ENCODE data around the gene SPOP.
"Not testable (repeated sequence)": the region's sequence is repeated elsewhere in the genome, so short reads cannot be mapped to it uniquely, and the experiment has no call there.

SPOP gene

DNA sequence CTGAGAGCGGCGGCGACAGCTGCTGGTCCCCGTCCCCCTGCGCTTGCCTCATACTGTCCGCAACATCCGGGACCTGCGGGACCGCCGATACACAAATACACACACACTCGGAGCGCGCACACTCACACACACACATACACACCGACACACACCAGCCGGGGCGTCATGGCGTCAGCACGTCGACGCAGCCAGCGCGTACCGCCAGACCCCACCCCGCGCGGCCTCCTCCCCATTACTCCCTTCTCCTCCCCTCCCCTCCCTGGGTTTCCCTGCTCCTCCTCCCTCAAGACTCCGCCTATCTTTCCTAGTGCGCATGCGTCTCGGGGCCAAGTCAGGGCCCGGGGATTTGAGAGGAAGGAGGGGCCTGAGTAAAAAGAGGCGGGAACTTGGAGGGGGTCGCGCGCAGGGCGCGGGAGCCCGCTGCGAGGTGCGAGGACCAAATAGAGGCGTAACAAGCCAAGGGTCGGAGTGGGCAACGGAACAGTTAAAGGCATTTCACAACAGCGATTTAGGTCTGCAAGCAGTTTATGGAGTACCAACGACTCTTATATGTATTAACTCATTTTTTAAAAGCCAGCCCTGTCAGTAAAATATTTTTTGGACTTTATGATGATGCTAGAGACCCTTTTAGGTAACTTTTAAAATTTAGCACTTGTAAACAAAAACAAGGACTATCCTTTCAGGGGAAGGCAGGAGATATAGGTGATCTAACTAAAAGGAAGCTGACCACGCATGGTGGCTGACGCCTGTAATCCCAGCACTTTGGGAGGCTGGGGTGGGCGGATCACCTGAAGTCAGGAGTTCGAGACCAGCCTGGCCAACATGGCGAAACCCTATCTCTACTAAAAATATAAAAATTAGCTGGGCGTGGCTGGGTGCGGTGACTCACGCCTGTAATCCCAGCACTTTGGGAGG is at the start of gene SPOP:
TSS of gene SPOP (minus strand) at position 165 of the 915 bp plus-strand sequence. CDS start 55,287 bp downstream, outside the sequence.
- peak; percentile 99 for DNase-seq

DNA sequence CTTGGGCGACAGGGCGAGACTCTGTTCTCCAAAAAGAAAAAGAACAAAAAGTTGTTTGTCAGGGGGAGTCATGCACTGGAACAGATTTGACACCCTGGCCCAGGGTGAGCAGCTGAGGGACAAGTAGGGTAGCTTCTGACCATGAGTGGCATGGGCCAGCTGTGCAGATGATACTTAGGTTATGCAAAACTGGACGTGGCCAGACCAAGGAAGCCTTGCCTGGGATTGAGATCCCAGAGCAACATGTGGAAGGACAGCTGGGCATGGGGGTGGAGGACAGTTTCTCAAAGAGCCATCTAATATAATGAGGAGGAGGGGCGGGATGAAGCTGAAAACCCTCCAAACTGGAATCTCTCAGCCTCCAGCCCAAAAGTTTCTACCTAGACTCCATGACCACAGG is 49.5 kb upstream of the SPOP start:
- DNase-seq: no peak
- no peak for ATAC-seq

More for the DNA sequence above, at the start of gene SPOP:
- peak; percentile 98 for ATAC-seq

DNA sequence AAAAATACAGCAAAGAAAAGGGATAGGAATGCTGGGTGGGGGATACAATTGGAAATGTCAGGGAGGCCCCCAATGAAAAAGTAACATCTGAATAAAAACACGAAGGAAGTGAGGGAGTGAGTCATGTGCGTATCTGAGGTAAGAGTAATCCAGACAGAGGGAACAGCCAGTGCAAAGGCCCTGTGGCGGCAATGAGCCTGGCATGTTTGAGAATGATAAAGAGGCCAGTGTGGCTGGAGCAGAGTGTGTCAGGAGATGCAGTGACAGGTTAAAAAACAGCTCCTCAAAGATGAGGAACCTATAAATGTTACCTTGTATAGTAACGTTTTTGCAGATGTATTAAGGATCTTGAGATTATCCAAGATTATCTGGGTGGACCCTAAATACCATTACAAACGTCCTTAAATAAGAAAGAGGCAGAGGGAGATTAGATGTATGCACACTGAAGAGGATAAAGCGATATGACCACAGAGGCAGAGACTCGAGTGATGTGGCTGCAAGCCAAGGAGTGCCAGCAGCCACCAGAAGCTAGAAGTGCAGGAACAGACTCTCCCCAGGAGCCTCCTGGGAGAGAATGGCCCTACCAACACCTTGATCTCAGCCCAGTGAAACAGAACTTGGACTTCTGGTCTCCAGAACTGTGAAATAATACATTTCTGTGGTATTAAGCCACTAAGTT is 47.7 kb upstream of the SPOP start:
- no peak for ATAC-seq

DNA sequence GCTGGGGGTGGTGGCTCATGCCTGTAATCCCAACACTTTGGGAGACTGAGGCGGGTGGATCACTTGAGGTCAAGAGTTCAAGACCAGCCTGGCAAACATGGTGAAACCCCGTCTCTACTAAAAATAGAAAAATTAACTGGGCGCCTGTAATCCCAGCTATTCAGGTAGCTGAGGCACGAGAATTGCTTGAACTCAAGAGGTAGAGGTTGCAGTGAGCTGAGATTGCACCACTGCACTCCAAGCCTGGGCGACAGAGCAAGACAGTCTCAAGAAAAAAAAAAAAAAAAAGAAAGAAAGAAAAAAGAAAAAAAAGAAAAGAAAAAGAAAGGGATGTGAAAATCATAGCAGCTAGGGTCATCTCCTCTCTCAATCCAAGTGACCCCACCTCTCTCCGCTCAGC is 46.7 kb upstream of the SPOP start:
- DNase-seq, ATAC-seq: not testable (repeated sequence)

More for the DNA sequence above, 47.7 kb upstream of the SPOP start:
- no peak for DNase-seq

DNA sequence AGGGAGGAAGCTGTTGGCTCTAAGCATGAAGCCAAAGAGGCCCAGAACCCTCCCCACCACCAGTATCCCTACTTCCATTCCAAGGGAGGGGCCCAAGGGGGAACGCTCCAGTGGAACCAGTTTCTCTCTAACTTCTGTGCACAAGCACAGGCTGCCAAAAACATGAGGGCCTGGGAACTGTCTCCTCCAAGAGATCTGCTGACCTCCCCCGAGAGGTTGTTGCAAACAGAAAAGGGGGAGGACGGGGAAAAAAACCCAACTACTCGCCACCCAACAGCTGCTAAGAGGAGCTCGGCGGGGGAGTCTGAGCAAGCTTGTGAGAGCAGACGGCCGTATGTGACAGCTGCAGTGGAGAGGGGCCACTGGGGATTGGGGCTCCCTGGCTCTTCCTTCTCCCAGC is 45.5 kb upstream of the SPOP start:
- ATAC-seq (no peak), DNase-seq (no peak)

DNA sequence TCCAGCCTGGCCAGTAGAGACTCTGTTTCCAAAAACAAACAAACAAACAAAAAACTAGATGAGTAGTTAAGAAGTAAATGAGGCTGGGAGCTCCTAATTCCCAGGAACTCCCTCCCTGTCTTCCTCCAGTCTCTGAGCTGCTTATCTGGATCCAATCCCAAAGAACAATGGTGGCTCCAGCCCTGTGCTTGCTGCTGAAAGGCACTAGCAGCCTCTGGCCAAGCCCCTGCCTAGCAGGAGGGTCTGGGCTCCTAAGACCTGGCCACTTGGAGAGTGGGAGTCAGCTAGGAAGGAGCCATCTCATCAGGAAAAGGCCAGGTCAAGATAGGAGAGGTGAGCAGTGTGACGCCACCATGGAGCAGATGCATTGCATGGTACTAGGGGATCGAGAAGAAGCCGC is 44.2 kb upstream of the SPOP start:
- DNase-seq: no peak
- ATAC-seq: no peak

DNA sequence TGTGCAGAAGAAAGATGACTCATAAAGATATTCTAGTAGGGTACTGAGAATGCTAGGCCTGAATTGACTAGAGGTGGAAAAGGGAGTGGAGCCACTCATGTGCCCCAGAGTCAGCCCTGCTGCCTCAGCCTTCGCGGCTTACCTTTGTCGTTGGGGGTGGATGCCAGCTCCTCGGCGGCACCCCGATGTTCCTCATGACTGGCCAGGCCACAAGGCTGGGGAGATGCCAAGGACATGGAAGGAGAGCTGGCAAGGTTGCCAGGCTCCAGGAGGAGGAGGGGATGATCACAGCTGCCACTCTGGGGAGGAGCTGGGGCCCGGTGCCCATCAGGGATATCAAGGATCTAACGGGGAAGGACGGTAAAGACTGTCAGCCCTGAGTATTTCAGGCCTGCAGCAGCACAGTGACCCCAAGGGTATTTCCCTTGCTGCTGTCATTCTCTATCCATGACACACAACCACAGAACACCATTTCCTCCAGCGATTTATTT is 39.5 kb upstream of the SPOP start:
- peak; percentile 67 for ATAC-seq
- peak; percentile 46 for DNase-seq

DNA sequence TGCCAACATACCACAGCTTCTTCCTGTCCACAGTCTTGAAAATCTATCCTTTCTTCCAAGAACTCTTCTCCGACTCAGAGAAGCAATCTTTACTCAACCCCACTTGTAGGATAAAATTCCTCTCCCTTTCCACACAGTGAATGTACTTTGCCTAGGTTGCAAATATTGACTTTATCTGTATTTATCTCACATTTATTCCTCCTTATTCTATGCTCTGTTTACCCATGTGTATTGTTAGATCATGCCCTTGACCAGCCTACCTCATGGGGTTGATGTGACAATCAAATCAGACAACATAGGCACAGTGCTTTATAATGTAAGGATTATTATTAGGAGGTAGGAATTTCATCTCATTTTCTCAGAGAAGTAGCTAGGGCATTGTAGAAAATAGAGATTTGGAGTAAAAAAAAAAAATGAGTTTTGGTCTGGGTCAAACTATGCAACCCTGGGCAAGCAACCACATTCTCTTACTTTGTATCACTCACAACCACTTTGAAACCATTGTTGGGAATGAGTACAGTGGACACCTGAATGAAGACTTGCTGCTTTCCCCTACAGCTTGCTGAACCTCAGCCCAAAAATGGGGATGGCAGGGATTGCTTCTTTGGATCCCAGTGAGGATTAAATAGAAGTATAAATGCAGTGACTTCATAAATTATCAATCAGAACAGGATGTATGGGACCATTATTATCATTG is 38.9 kb upstream of the SPOP start:
- DNase-seq (no peak), ATAC-seq (no peak)

DNA sequence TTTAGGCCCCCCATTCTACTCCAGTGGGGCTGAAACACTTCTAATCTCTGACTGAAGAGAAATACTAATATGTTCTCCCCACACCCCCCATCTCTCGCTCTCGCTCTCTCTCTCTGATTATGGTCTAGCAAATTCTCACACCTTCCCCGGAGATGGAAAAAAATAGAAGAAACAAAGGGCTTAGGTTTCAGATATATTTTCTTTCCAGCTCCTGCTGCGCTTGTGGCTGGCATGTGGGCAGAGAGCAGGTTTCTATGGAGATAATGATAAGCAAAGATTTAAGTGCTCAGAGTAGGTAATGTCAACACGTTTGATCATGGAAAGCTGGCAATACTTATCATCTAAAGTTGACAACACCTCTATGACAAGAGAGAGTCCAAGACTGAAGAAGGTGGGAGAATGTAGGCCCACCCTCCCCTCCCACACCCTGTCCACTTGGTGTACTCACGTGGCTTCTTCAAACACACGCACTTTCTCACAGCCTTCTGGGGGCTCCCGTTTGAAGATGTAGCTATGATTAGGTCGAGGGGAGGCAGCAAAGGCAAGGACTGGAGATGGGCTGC is 37.9 kb upstream of the SPOP start:
- ATAC-seq: peak; percentile 68

DNA sequence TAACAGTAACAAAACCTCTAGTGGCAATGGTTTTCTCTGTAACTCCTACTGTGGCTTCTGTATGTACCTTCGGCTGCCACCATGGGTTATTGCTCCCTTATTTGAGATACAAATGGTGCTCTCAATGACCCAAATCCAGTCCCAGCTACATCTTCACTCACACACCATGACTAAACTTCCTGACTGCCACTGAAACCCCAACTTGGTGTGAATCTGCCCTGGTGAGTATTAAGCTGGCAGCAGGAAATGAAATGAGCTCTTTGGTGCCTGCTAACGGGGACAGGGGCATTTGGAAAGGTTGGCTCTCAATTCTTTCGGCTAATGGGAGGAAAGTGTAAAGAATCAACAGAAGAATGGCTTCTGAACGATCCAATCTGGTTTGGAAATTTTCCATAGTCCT is 37.3 kb upstream of the SPOP start:
- ATAC-seq (peak; percentile 67), DNase-seq (peak; percentile 44)

More for the DNA sequence above, 37.9 kb upstream of the SPOP start:
- peak; percentile 58 for DNase-seq

DNA sequence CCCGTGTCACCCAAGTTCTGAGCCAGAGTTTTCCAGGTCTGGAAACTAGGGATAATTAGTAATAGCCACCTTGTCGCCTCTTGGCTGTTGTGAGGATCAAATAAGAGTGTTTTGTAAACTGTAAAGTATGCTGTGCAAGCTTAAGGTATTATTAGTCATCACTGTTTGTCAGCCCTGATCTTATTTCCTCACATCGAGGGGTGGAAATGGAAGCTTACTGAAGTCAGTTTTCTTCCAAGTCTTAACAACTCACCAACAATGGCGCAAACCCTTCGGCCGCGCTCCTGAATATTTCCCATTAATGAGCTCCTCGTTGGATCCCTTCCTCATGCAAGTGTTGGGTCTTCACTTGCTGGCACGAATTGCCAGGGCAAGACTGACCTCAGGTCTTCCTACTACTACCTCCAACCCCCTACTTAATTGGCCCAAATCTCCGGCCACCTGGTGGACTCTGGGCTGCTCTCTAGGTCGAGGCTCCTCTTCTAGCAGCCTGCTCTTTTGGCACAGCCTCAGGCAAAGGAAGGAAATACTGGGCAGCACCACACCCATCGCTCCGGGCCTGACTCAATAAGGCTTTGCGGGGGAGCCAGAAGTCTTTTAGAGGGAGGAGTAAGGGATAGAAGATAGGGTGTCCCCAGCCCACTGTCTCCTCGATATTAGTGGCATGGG is 30.8 kb upstream of the SPOP start:
- no peak for ATAC-seq

DNA sequence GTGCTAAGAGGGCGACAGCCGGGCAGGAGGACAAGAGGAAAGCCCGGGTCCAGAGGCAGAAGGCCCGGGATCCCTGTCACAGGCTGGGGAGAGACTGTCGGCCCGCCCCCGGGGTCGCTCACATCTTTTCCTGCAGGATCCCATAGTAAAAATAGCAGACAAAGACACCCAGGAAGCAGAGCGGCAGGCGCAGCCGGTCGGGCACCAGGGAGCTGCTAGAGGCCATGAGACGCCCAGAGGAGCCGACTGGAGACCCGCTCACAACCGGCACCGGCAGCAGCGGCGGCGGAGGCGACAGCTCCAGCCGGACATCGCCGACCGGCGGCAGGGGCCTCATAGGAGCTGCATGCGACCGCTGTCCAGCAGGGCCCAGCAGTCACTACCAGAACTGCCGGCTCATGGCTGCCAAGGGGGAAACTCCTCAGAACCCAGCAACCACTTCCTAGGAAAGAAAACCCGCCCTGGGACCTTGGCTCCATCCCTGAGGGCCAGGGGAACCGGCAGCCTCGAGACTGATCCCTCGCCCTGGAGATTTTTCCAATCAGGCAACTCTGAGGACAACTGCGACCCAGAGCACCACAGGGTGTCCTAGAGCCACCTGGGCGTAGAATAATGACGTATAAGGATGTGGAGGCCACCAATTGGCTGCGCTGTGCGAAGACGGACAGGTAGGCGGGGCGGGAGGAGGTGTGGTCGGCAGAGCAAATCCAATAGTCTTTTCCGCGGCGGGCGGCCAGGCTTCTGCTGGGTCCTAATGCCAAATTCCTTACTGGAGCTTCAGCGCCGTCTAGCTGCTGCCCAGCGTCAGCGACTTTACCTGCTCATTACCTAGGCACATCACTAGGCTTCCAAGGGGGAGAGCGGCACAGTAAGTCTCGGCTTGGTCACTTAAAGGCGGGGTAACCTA is 30.0 kb upstream of the SPOP start, which contains the start of gene SLC35B1:
TSS of gene SLC35B1 (minus strand) at position 357 of the 907 bp plus-strand sequence. CDS start at position 226, 131 bp downstream.
- ATAC-seq: peak; percentile 98
- DNase-seq: peak; percentile 98

More for the DNA sequence above, 30.8 kb upstream of the SPOP start:
- DNase-seq: no peak

DNA sequence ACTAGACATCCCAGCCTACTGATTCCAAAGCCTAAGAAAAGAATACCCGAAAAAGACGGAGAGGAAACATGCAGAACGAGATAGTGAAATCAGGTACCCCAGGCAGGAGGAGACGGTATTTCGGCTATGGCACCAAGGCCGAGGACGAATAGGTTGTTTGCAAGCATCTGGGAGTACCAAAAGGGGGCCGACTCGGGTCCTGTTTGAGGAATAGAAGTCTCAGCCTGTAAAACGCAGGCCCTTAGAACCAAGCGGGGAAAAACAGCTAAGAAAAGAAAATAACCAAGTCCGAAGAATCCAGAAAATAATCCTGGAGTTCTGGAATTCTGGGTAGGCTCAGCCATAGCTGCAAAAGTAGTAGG is 29.3 kb upstream of the SPOP start:
- ATAC-seq: no peak
- peak; percentile 25 for DNase-seq

DNA sequence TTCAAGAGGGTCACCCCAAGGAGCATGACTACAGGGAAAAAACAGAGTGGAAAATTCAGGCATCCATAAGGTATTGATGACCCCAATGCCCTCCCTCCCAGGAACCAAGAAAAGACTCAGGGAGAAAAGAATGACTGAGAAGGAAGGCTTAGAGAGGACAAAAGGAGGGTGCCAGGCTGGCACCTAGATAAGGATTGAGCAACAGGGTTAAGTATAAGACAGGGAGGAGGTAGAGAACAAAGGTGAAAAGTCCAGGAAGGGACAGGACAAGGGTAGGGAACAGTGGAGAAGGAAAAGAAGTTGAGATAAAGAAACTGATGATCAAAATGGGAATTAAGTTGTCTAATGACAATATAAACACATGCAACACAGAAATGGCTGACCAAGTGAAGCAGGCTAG is 27.4 kb upstream of the SPOP start:
- ATAC-seq: no peak

DNA sequence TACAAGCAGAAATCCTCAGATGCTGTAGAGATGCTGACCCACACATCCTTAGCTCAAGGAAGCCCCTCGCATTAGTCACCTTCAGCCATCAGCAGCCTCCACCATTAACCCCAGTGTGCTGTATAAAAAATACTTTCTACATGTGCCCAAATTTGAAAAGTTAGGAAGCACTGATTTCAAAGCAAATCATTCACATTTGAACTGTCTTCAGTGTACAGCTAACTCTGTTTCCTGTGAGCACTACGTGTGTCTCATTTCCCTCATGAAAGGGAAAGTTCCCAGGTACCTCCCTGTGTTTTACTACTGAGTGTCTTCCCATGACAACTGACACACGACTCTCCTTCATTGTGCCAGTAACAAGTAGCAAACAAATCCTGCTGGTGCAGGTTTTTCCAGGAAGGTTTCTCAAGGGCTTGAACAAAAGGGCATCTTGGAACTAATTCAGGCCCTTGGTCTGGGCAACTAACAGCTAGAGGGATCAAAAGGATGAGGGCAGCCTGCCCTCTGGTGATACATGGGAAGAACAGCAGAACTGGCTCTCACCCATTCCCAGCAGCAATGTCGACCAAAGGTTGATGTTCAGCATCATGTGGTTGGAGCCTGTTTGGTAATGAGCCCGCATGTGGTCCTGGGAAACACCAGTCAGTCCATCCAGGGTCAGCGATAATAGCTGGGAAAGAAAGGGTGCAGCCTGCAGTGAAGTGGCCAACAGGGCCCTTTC is 25.8 kb upstream of the SPOP start:
- no peak for DNase-seq

More for the DNA sequence above, 27.4 kb upstream of the SPOP start:
- no peak for DNase-seq

DNA sequence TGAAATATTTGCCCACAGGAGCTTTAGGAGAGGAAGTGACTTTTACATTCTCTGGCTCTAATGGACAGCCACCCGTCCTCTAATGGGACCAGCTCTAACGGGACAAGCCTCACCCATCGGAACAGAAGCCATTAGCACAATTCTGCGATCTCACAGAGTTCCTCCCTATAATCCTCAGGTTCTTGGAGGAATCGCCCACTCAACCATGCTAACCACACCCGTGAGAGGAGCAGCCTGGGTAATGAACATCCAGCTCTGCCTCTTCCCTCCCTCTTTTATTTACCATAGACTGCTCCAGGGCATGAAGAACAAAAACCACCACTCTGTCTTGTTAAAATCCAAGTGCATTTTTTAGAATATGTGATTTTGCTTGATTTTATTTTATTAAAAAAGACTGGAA is 23.1 kb upstream of the SPOP start:
- ATAC-seq: no peak
- DNase-seq: no peak

More for the DNA sequence above, 25.8 kb upstream of the SPOP start:
- no peak for ATAC-seq

DNA sequence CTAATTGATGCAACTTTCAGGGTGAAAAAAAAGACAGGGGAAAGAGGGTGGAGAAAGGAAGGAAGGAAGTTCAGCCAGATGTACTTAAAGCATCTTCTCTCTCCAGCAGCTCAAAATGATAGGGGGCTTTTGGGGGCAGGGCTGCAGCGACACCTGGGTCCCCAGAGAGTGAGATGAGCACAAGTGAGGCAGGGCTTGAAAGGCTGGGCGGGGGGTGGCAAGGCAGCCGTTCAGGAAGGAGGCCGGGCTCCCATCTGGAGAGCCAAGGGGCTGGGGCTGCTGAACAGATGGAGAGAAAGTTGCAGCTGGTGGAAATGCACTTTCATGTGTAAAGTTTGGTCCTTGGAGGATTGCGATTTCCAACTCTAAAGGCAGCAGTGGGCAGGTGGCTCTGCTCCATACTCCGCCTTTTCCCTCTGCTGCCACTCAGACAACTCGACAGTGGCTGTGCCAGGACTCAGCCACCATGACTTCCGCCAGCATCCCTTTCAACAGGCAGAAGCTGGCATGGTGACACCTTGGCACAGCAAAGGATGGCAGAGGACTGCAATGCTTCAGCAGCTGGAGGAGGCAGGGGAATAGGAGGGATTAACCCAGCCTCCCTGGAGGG is 22.2 kb upstream of the SPOP start:
- DNase-seq (no peak), ATAC-seq (no peak)

DNA sequence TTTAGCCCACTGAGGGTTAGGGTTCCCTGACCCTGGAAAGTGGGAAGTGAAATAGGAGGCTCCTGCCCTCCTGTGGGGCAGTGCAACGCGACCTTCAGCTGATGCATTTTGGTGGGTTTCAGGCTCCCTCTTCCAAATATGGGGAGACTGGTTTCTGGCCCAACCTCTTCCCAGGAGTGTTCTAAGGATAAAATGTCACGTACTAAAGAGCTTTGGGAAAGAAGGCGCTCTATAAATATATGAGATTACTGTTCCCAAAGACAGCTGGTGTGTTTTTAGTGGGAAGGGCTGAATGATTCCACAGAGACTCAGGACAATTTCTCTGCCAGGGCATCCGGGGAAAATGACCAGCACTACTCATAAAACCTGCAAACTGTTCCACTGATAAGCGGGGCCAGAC is 20.1 kb upstream of the SPOP start:
- ATAC-seq (no peak), DNase-seq (no peak)

DNA sequence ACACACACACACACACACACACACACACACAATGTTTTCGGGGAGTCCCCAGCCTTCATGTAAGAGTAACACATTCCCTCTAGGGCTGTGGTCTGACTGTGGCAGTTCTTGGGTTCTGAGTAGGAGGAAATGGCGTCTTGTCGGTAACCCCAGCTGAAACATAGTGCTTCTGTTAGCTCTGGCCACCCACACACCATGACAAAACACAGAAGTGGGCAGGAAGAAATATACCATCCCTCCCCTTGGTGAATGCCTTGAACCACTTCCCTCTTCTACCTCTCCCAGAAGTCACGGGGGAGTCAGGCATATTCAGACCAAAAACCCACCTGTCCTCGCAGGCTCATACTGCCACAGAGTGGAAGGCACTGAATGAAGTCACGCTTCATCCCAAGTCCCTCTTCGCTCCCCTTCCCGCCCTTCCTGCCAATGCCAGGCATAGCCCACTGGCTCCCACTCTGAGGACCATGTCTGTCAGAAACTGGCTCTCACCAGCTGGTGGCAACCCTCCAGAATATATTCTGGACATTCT is 18.4 kb upstream of the SPOP start:
- peak; percentile 75 for DNase-seq

More for the DNA sequence above, 18.4 kb upstream of the SPOP start:
- peak; percentile 93 for ATAC-seq
